ENCODE results near the gene NME7. TPM values are rescaled to one million over a fixed set of nuclear protein-coding genes. Genes with fewer than 3 reads are reported as not detected.
"Not testable (repeated sequence)": the region's sequence is repeated elsewhere in the genome, so short reads cannot be mapped to it uniquely, and the experiment has no call there.

Gene NME7, protein sequence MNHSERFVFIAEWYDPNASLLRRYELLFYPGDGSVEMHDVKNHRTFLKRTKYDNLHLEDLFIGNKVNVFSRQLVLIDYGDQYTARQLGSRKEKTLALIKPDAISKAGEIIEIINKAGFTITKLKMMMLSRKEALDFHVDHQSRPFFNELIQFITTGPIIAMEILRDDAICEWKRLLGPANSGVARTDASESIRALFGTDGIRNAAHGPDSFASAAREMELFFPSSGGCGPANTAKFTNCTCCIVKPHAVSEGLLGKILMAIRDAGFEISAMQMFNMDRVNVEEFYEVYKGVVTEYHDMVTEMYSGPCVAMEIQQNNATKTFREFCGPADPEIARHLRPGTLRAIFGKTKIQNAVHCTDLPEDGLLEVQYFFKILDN
- 6.0 and 12.0 TPM in 2 replicates for total RNA-seq (2014; rRNA removed; shearing (Covaris generic))
- polyA plus RNA-seq (2015; cell fraction: cytosol; rRNA removed), result 8.1 and 11.2 TPM in 2 replicates
- 9.4 and 14.3 TPM in 2 replicates for polyA plus RNA-seq (2015; cell fraction: nucleus; rRNA removed)

DNA sequence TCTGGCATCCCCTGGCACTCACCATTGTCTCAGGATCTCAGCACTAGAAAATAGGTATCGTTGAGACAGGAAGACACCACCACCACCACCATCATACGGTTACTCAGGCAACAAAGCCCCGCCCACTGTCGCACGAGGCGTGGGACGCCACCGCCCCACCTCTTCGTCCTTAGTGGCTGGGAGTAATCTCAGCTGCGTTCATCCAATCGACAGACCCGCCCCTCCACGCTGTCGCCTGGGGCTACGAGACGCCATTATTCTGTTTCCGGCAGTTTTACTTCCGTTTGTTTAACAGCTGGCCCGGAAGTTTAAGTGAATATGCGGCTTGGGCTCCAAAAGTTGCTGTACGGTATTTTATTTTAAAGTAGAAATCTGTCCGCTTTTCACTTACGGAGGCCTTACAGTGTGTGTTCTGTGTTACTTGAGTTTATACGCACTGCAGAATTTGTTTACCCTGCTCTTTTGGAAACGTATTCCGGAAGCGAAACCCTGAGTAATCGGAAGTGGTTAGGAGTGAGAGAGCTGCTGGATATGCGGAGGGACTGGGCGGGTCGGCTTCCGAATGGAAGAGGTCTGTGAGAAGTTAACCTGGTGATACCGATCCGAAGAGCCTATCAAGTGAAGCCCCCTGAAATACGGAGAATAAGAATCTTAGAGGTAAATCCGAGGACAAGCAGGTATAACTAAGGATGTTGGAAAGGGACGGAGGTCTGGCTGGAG, at the start of gene NME7, which contains the start of gene BLZF1:
TSS of gene NME7 (minus strand) at position 112 of the 720 bp plus-strand sequence. CDS start at position 25, 87 bp downstream.
TSS of gene BLZF1 (plus strand) at position 510 of the 720 bp plus-strand sequence. CDS start 1,328 bp downstream, outside the sequence.
- DNase-seq (ENCODE audit: low read depth, low spot score), result peak; percentile 97
- in situ Hi-C loops (cut with HindIII; ENCODE audit: low pct_unique_long_range_greater_than_20kb, low sequenced_read_pairs), result no loop called here

DNA sequence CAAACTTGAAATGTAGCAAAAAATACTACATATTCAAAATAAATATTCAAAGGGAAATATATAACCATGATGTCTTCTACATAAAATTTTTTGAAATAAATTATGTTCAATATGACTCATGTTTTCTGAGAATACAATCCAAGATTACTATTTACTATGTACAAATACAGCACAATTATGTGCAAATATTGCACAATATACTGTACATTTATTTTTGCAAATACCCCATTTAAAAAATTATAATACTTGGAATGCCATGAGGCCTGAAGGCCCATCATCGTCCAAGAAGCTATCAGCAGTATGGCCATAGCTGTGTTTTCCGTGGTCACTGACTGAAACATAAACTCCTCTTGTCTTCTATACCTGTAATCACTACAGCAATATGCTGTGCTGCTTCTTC, 47.4 kb upstream of the NME7 start:
- no peak for DNase-seq (ENCODE audit: low read depth, low spot score)
- in situ Hi-C loops (cut with HindIII; ENCODE audit: low pct_unique_long_range_greater_than_20kb, low sequenced_read_pairs), result no loop called here

DNA sequence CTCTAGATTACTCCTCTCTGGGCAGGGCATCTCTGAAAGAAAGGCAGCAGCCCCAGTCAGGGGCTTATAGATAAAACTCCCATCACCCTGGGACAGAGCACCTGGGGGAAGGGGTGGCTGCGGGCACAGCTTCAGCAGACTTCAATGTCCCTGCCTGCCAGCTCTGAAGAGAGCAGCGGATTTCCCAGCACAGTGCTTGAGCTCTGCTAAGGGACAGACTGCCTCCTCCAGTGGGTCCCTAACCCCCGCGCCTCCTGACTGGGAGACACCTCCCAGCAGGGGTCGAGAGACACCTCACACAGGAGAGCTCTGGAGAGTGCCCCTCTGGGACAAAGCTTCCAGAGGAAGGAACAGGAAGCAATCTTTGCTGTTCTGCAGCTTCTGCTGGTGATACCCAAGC, 40.7 kb upstream of the NME7 start:
- DNase-seq (ENCODE audit: low read depth, low spot score); in situ Hi-C loops (cut with HindIII; ENCODE audit: low pct_unique_long_range_greater_than_20kb, low sequenced_read_pairs): not testable (repeated sequence)

DNA sequence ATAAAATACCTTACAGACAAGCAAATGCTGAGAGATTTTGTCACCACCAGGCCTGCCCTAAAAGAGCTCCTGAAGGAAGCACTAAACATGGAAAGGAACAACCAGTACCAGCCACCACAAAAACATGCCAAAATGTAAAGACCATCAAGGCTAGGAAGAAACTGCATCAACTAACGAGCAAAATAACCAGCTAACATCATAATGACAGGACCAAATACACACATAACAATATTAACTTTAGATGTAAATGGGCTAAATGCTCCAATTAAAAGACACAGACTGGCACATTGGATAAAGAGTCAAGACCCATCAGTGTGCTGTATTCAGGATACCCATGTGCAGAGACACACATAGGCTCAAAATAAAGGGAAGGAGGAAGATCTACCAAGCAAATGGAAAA, 35.0 kb upstream of the NME7 start:
- in situ Hi-C loops (cut with HindIII; ENCODE audit: low pct_unique_long_range_greater_than_20kb, low sequenced_read_pairs); DNase-seq (ENCODE audit: low read depth, low spot score): not testable (repeated sequence)

DNA sequence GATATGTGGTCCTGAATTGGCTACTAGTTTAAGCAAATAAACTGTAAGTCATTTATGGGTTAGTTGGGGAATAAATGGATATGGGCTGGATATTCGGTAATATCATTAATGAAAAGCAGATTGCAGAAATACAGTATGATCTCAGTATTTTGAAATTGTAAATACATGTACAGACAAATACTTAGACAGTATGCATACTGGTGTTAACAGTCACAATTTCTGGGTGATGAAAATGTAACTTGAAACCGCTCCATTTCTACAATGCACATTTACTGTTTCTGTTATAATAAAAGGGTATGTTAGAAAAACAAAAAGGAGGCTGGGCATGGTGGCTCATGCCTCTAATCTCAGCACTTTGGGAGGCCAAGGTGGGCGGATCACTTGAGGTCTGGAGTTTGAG, 28.4 kb upstream of the NME7 start:
- DNase-seq (ENCODE audit: low read depth, low spot score), result no peak
- in situ Hi-C loops (cut with HindIII; ENCODE audit: low pct_unique_long_range_greater_than_20kb, low sequenced_read_pairs), result no loop called here

DNA sequence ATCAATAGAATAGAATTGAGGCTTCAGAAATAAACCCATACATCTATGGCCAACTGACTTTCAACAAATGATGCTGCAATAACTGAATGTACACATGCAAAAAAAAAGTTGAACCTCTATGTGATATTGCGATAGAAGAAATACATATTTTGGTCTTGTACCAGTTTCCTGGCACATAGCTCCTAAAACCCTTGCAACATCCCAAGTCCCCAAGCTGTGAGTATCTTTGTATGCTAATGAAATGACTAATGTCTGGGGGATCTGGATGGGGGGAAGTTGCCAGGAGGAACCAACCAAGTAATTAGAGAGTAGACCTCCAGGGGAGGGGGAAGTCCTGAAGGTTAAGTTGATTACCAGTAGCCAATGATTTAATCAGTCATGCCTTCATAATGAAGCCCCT, 24.8 kb upstream of the NME7 start:
- in situ Hi-C loops (cut with HindIII; ENCODE audit: low pct_unique_long_range_greater_than_20kb, low sequenced_read_pairs), result no loop called here
- no peak for DNase-seq (ENCODE audit: low read depth, low spot score)

DNA sequence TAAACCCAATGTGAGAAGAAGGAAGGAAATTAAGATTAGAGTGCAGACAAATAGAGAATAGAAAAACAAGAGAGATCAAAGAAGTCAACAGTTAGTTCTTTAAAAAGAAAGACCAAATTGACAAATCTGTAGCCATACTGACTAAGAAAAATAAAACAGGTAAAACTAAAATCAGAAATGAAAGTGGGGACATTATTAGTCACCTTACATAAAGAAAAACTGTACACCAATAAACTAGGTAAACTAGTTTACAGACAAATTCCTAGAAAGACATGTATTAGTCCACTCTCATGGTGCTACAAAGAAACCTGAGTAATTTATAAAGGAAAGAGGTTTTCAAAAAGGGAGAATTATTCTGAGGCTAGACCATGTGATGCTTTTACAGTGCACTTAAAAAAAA, 22.7 kb upstream of the NME7 start:
- DNase-seq (ENCODE audit: low read depth, low spot score), result no peak
- in situ Hi-C loops (cut with HindIII; ENCODE audit: low pct_unique_long_range_greater_than_20kb, low sequenced_read_pairs), result no loop called here

DNA sequence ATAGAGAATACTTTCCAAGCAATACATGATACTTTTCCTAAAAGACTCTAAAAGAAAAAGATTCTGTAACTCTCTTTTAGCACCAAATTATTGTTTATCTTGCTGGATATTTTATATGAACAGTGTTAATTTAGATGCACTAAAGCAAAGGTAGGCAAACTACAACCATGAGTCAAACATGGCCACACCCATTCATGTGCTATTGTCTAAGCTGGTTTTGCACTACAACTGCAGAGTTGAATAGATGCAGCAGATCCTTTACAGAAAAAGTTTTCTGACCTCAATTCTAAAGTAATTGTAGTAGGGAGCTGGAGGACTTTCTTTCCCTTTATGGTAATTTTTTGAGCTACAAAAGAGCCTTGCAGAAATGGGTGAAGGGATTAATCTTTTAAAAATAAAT, 19.8 kb upstream of the NME7 start:
- in situ Hi-C loops (cut with HindIII; ENCODE audit: low pct_unique_long_range_greater_than_20kb, low sequenced_read_pairs), result no loop called here
- DNase-seq (ENCODE audit: low read depth, low spot score), result no peak

DNA sequence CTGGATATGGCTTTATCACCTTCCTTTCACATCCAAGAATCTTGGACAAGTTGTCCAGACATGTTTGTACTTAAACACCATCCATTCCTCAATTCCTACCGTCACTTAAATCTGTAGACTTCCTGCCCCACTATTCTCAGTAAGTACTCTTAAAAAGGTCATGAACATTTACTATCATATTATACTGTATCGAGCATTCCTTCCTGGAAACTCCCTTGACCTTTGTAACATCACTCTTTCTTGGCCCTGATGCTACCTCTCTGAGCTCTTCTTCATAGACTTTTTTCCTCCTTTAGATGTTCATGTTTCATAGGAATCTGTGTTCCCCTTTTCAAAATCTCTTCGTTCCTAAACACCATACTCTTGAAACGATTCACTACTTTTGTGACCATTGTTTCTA, 15.9 kb upstream of the NME7 start:
- DNase-seq (ENCODE audit: low read depth, low spot score), result no peak
- in situ Hi-C loops (cut with HindIII; ENCODE audit: low pct_unique_long_range_greater_than_20kb, low sequenced_read_pairs), result no loop called here

DNA sequence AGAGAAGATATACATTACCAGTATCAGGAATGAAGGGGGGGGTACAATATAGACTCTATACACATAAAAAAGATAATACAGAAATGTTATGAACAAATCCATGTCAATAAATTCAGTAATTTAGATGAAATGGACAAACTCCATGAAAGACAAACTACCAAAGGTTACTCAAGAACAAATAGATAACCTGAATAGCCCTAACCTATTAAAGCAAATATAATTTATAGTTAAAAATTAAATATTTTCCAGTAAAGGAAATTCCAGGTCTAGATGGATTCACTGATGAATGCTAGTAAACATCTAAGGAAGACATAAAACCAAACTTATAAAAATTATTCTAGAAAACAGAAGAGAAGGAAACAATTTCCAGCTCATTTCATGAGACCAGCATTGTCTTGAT, 13.6 kb upstream of the NME7 start:
- in situ Hi-C loops (cut with HindIII; ENCODE audit: low pct_unique_long_range_greater_than_20kb, low sequenced_read_pairs), result no loop called here
- DNase-seq (ENCODE audit: low read depth, low spot score), result no peak

DNA sequence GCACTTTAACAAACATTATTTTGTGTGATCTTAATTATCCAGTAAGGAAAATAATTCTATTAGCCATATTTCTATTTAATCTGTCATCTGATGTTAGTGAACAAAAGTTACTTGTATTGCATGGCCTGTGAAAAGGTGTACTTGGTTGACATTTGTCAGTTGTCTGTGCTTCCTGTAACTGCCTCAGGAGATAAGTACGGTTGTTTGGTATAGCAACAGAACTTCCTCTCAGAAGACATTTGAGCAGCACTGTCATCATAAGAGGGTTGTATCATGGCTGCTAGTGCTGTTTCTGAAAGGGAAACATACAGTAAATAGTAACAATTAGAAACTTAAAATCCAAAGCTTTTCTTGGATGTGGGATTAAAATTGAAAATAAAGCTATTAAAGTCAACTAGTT, 3.8 kb upstream of the NME7 start:
- DNase-seq (ENCODE audit: low read depth, low spot score), result no peak
- in situ Hi-C loops (cut with HindIII; ENCODE audit: low pct_unique_long_range_greater_than_20kb, low sequenced_read_pairs), result no loop called here

DNA sequence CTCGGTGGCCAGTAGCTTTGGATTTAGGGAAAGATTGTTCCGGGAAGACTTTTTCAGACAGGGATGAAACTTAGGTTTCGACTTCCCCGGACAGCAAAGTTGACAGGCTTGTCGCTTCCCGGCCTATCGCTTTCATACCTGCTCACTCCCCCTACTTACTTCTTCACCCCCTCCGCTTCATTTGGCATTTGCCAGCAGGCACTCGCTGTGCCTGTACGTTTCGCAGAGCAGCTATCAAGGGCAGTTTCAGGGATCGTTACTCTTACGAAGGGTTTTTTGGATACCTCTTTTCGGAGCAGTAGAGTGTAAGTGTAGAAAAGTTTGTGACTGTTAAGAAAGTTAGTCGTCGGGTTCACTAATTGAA, 791 bp upstream of the NME7 start:
- in situ Hi-C loops (cut with HindIII; ENCODE audit: low pct_unique_long_range_greater_than_20kb, low sequenced_read_pairs), result no loop called here

DNA sequence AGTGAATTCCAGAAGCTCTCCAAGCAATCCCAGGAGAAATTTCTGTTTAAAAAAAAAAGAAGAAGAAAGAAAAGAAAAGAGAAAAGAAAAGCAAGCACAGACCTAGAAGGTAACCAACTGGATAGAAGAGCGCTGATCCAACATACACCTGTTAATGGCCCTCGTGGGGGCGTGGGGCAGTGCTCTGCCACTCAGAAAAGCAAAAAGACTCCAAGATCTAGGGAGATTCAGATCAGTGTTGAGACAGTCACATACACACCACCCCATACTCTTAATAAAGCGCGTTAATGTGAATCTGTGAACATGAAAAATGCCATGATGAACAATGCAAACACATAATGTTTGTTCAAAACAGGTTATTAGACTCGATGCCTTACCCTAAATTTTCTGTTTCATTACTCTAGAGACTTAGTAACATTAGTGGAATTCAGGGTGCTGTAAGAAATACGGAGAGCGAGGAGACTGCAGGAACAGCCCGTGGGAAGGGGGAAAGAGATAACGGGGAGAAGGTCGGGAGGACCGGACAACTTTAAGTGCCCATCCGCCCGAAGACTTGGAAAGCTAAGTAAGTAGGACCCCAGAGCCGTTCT, 406 bp downstream of the NME7 start:
- in situ Hi-C loops (cut with HindIII; ENCODE audit: low pct_unique_long_range_greater_than_20kb, low sequenced_read_pairs), result no loop called here
- DNase-seq (ENCODE audit: low read depth, low spot score), result no peak

More for the DNA sequence above, 791 bp upstream of the NME7 start:
- no peak for DNase-seq (ENCODE audit: low read depth, low spot score)

DNA sequence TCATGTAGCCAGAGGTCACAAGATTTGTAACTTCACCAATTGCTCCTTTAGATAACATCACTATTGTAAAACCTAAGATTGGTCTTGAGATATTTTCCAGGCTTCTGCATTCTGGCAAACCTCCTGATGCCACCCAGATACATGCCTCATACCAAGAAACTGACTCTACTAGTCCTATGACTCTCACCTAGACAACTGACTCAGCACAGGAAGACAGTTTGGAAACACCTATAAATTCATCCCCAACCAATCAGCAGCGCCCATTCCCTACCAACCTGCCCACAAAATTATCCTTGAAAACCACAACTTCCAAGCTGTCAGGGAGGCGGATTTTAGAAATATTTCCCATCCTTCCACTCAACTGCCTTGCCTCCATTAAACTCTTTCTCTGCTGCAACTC, 2.6 kb downstream of the NME7 start:
- DNase-seq (ENCODE audit: low read depth, low spot score), result no peak
- in situ Hi-C loops (cut with HindIII; ENCODE audit: low pct_unique_long_range_greater_than_20kb, low sequenced_read_pairs), result no loop called here

DNA sequence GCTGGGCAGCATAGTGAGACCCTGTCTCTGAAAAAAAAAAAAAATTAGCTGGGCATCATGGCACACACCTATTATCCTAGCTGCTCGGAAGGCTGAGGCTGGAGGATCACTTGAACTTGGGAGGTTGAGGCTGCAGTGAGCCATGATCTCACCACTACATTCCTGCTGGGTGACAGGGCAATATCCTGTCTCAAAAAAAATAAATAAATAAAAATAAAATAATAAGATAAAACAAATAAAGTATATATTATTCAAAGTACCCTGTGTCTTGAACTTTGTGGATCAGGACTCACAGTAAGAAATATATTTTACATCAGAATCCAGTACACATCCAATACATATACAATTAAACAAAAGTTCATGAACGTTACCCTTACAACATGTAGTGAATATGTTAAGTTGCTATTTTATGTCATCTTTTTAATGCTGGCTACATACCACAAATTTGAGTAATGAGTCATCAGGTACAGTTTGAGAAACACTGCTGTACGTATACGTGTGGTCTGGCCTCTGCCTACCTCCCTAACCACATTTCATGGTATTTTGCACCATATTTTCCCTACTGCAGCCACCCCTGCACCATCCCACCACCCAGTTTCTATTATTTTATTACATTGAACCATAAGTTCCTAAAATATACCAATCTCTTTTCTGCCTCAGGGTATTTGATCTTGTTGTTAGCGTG, 4.4 kb downstream of the NME7 start:
- no peak for DNase-seq (ENCODE audit: low read depth, low spot score)
- in situ Hi-C loops (cut with HindIII; ENCODE audit: low pct_unique_long_range_greater_than_20kb, low sequenced_read_pairs), result no loop called here

DNA sequence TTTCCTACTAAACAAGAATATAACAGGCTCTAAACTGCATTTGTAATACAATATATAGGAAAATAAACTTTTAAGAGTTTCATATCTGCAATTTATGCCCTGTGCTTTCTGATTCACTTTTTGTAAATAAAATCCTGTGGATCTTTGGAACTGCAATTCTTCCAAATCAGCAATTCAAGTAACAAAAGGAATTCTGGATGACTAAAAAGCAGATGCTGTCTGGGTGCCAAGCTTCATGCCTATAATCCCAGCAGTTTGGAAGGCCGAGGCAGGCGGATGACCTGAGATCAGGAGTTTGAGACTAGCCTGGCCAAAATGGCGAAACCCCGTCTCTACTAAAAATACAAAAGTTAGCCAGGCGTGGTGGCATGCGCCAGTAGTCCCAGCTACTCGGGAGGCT, 6.3 kb downstream of the NME7 start:
- in situ Hi-C loops (cut with HindIII; ENCODE audit: low pct_unique_long_range_greater_than_20kb, low sequenced_read_pairs), result no loop called here
- no peak for DNase-seq (ENCODE audit: low read depth, low spot score)

DNA sequence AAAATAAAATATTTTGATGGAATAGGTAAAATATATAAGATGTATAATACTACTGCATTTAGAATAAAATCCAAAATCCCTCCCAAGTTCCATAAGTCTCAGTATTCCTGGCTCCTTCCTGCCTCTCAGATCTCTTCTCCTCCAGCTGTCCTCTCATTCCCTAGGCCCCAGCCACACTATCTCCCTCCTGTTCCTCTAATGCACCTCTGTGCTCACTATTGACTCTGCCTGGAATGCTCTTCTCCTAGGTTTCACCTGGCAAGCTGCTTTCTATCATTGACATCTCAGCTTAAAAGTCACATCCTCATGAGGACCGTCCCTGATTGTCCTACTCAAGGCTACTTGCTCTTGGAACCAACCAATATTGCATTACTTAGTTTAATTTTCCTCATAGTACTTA, 7.2 kb downstream of the NME7 start:
- in situ Hi-C loops (cut with HindIII; ENCODE audit: low pct_unique_long_range_greater_than_20kb, low sequenced_read_pairs), result no loop called here
- no peak for DNase-seq (ENCODE audit: low read depth, low spot score)
